Mononuclear cell (primary cell): ENCODE data around the gene SYNDIG1. TPM values are rescaled to one million over a fixed set of nuclear protein-coding genes. Genes with fewer than 3 reads are reported as not detected.

Experiments used
- H3K27me3 ChIP-seq: 2 replicates; pipeline ENCODE4 v1.6.0; 2011; ENCODE audit warnings: low read length, control low read depth; ENCODE audit not compliant: insufficient read depth
- H3K4me1 ChIP-seq: 2 replicates; pipeline ENCODE4 v1.5.1; 2011; ENCODE audit warnings: mild to moderate bottlenecking, low read length, control low read depth; ENCODE audit not compliant: insufficient read depth
- H3K4me3 ChIP-seq: 2 replicates; pipeline ENCODE4 v1.5.1; 2011; ENCODE audit warnings: mild to moderate bottlenecking, low read length, moderate library complexity
- H3K9me3 ChIP-seq: 2 replicates; pipeline ENCODE4 v1.5.1; 2011; ENCODE audit warnings: low read depth, mild to moderate bottlenecking, control low read depth, low read length
- total RNA-seq: library from RNA; depleted of rRNA; stranded (reverse); fragments of >200 nt; gene quantifications from one replicate; pipeline ENCODE4 v1.2.3, GENCODE V29; 2012

SYNDIG1 gene
- total RNA-seq, 1 donor, result not detected

DNA sequence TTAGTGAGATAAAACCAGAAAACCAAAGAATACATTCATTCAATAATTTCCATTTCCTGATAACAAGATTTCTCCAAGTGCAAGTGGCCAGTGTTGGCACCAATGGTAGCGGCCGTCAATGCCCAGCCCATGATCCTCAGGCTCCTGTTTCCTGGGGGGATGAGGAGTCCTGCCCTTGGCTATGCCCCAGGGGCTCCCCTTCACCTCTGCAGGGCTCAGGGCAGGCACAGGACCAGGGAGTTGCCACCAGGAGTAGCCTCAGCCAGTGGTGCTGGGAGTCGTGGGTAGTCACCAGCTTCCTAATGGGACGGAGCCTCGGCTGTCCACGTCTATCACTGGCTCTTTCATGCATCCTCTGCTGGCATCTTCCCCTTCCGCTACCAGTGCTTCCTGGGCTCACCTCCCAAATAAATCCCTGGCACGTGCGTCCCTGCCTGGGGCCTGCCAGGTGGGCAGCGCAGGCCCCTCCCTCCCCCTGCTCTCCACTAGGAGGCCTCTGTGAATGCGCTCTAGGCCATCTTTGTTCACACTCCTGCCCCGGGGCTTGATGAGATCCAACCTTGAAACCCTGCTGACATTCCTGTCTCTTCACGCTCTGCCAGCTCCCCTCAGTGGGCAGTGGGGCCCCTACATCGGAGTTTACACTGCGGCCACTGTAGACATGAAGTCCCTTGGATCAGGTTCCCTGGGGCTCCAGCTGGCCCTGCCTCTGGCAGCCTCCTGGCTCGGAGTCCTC, 215.7 kb downstream of the SYNDIG1 start:
- Histone ChIP-seq H3K4me1 (no peaks in the 10 kb centered on the region), H3K9me3 (no peaks in the 10 kb centered on the region), H3K4me3 (no peak overlapping the region), H3K27me3 (no peaks in the 10 kb centered on the region)

DNA sequence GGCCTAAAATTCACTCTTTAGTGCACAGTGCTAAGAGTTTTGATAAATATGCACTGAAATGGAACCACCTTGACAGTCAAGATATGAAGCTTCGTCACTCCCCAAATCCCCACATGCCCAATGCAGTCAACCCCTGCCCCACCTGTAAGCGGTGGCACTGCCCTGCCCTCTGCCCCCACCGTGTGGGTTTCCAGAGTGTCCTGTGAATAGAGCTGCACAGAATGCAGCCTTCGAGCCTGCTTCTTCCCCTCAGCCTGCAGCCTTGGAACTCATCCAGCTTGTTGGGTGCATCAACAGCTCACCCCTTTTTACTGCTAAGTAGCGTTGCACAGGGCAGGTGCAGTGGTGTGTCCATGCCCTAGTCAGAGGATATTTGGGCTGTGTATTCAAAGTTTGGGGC, 216.3 kb downstream of the SYNDIG1 start:
- Histone ChIP-seq H3K4me3 (no peak overlapping the region), H3K4me1 (no peaks in the 10 kb centered on the region), H3K9me3 (no peaks in the 10 kb centered on the region), H3K27me3 (no peaks in the 10 kb centered on the region)

DNA sequence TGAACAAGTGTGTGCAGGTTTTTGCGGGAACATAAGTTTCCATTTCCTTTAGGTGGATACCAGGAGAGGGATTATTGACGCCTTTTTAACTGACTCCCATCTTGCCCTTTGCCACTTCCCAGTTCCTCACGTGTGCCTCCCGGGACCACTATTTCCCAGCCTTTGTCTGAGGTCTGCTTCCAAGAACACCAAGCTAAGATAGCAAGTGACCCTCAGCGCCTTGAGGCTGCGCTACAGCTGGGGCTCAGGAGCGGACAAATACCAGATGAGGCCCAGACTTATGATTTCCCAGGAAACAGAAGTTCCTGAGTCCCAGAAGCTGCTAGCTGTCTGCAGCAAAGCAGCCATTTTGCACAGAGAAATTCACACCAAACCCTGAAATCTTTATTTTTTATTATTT, 216.7 kb downstream of the SYNDIG1 start:
- Histone ChIP-seq H3K27me3 (no peaks in the 10 kb centered on the region), H3K4me3 (no peak overlapping the region), H3K9me3 (no peaks in the 10 kb centered on the region), H3K4me1 (no peaks in the 10 kb centered on the region)

DNA sequence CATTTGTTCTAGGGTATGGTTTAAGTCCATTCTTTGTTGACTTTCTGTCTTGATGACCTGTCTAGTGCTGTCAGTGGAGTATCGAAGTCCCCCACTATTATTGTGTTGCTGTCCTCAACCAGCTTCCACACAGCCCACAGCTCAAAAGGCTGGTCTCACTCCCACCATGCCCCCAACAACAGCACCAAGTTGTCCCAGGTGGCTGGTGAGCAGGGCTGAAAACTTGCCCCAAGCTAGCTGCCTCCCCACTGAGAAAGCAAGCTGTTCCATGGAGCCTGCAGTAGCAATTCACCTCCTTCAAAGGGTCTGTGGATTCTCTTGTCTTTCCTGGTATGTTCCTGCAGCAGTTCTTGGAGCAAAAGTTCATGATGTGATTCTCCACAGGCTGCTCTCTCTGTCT, 221.0 kb downstream of the SYNDIG1 start:
- Histone ChIP-seq H3K27me3 (no peaks in the 10 kb centered on the region), H3K4me3 (no peak overlapping the region), H3K4me1 (no peaks in the 10 kb centered on the region), H3K9me3 (no peaks in the 10 kb centered on the region)

DNA sequence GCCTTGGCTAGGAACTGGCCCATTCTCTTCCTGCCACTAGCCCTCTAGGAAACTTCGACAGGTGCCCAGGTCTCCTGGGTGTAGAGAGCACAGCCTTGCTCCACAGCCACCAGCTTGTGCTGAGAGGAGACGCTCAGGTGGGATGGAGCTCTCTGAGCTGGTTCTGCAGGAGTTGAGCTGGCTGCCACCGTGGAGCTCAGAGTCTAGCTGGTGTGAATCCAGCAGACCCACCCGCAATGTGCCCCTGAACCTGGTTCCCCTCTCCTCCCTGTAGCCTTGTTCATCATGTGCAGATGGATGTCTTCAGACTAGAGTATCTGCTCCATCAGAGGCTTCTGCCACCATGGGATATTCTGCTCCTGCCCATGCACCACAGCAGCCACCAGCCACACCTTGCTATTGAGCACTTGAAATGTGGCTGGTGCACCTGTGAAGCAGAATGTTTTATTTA, 222.5 kb downstream of the SYNDIG1 start:
- H3K4me3 ChIP-seq, result no peak overlapping the region
- no peaks in the 10 kb centered on the region for H3K27me3 ChIP-seq
- H3K4me1 ChIP-seq, result no peaks in the 10 kb centered on the region
- no peaks in the 10 kb centered on the region for H3K9me3 ChIP-seq

DNA sequence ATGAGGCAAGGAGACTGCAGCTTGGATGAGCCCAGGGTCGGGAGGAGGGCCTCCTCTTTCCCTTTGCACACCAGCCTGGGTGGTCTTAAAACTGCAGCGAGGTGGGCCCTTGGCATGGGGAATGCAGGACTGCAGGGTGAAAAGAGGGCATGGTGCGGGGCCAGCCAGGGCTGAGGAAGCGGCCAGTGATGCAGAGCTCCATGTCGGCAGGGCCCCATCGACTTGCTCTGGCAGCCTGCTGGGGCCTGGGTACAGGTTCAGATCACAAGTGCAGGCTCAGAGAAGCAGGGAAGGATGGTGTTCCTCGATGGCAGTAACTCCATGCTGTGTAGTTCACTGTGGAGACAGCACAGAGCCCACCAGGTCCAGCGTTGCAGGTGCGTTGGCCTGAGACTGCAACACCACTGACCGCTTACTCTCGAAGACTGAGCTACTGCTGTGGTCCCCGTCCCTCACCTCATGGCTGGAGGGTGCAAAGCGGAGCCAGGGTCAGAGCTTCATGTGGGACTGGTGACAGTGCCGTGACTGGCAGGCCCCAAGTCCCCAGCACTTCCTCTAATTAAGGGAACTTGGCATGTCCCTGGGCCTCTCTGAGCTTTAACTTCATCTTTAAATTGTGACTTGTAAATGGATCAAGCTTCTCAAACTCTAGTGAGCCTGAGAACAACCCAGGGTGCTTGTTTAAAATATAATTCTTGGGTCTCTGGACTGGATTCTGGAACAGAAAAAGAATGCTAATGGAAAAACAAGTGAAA, 223.2 kb downstream of the SYNDIG1 start:
- Histone ChIP-seq H3K9me3 (no peaks in the 10 kb centered on the region), H3K27me3 (no peaks in the 10 kb centered on the region), H3K4me1 (no peaks in the 10 kb centered on the region), H3K4me3 (no peak overlapping the region)

DNA sequence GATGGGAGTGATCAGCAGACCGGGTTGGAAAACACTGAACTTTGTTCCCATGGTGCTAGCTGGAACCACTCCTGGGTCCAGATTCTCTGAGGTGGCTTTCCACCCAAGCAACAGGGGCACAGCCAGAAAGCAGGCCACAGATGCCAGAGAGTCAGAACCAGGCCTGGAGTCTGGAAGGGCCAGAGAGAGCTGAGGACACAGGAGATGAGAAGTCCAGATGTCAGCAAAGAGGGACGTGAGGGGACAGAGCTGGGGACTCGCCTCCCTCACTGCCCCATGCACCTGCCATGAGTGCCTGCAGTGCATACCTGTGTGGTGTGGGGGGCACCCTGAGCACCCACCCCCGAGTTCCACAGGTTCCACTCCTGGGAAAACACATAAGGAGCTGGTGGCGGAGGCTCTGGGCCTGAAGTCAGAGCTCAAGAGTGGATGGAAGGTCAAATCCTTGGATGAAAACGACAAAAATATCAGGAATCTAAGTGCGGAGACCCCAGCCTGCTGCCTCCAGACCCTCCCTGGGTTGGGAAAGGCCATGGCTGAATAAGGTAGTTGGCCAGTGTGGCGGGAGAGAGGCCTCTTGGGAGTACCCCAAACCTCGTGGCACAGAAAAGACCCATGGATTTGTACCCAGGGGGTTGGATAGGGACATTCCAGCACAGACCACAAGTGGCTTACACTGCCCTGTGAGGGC, 224.2 kb downstream of the SYNDIG1 start:
- Histone ChIP-seq H3K27me3 (no peaks in the 10 kb centered on the region), H3K4me3 (no peak overlapping the region), H3K9me3 (no peaks in the 10 kb centered on the region), H3K4me1 (no peaks in the 10 kb centered on the region)

DNA sequence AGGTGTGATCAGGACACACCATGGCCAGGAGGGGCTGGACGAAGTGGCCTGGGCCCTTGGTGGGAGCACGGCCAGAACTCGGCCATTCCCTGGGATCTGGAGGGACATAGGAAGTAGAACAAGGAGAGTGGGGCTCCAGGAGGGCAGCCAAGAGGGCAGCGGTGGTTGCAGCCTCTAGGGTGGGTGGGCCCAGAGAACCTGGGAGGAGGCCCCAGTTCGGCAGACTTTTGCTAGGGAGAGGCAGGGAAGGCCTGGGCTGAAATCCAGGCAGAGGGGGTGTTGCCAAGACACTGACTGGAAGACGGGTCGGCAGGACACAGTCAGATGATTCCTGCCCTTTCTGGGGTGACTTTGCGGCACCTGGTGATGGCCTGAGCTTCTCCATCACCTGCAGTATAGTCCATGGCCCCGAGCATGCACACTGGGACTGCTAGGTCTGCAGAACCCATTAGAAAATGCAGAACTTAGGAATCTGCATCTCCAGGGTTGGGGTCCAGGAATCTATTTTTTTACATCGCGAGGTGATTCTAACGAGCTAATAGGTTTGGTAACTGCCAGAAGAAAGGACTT, 224.8 kb downstream of the SYNDIG1 start:
- no peaks in the 10 kb centered on the region for H3K9me3 ChIP-seq
- H3K4me3 ChIP-seq, result no peak overlapping the region
- no peaks in the 10 kb centered on the region for H3K27me3 ChIP-seq
- H3K4me1 ChIP-seq, result no peaks in the 10 kb centered on the region

DNA sequence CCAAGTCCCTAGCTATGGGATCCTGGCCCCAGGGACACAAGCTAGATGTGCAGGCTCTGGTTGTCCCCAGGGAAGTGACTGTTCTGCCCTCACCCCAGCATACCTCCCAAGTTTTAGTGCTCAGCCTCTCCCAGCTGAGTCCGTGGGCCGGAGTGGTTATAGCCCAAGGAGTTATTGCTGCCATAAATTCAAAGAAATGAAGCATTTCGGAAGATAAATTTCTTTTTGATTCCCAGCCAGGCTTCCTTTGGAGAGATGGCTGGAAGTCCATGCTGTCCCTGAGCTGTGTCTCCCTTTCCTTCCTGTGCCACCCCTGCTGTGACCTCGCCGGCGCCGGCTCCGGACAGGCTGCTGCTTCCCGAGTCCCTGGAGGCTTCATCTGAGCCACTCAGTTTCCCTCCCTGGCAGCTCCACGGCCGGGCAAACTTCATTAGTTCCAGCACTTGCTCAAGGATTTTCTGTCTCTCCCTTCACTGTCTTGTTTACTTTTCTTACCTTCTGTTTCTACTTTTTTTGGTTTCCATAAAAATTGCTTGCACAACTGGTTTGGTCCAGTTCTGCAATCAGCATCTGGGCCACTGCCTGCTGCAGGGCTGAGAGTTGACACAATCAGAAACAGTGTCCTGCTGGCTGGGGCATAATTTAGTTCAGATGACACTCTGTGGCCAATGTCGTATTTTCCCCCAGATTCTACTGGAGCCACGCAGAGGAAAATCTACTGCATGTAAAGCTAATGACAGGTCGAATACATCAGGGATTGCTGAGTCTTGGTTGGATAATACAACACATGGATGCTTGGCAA, 225.5 kb downstream of the SYNDIG1 start:
- H3K9me3 ChIP-seq, result no peaks in the 10 kb centered on the region
- no peak overlapping the region for H3K4me3 ChIP-seq
- H3K27me3 ChIP-seq, result no peaks in the 10 kb centered on the region
- no peaks in the 10 kb centered on the region for H3K4me1 ChIP-seq

DNA sequence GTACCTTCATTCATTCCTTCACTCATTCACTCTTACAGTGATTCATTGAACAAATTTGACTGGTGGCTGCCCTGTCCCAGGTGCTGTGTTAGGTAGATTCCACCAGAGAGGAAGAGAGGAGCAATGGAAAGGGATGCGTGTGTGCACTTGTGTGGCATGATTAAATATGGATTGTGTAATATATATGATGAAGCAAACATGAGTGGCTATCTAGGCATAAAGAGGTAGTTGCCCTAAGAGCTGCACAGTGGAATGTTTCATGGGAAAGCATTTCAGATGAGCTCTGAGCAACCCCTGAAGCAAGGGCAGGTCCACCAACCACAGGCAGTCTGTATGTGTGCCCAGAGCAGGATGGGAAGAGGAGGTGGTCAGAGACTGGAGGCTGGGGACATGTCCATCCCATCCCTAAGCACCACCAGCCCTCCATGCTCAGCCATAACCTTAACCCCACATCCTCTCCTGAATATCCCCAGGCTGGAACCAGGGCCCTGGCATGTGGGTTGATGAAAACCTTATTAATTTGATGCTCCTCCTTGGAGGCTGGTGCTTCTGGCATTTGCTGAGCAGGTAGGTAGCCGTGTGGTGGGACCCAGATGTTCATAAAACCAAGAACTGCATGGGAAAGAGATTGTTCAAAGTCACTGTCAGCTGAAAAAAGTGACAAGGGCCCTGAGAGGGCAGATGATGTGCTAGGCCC, 226.2 kb downstream of the SYNDIG1 start:
- no peak overlapping the region for H3K4me3 ChIP-seq
- no peaks in the 10 kb centered on the region for H3K4me1 ChIP-seq
- no peaks in the 10 kb centered on the region for H3K27me3 ChIP-seq
- H3K9me3 ChIP-seq, result no peaks in the 10 kb centered on the region

DNA sequence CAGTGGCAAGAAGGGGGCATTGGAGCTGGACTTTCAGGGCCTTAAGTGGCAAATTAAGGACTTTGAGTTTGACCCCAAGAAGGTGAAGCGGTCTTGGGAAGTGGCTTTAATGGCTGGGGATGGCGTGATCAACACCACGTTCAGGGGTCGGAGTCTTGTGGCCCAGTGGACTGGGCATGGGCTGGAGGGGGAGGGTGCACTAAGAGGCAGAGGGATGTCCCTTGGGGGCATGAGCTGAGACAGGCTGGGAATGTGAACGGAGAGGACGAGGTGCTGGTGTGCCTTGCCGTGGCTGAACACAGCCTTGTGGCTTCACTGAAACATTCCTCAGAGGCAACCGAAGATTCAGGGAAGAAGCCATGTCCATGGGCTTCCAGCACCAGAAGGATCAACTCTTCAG, 227.0 kb downstream of the SYNDIG1 start:
- Histone ChIP-seq H3K27me3 (no peaks in the 10 kb centered on the region), H3K4me3 (no peak overlapping the region), H3K4me1 (no peaks in the 10 kb centered on the region), H3K9me3 (no peaks in the 10 kb centered on the region)

DNA sequence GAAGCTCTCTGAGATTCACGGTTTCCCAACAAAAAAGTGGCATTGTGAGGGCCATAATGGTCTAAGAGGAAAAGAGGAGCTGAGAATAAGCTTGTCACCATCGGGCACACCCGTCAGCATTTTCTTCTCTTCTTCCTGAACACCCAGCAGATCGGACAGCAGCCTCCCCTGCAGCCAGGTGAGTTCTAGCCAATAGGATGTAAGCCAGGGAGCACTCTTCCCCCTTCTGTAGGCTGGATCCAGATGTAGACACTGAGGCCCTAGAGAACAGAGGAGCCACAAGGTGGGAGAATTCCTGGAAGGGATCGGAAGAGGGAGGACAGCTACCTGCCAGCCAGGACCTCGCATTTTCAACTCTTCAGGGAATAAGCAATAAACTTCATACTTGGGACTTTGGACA, 228.0 kb downstream of the SYNDIG1 start:
- no peaks in the 10 kb centered on the region for H3K4me1 ChIP-seq
- no peaks in the 10 kb centered on the region for H3K27me3 ChIP-seq
- no peak overlapping the region for H3K4me3 ChIP-seq
- no peaks in the 10 kb centered on the region for H3K9me3 ChIP-seq

DNA sequence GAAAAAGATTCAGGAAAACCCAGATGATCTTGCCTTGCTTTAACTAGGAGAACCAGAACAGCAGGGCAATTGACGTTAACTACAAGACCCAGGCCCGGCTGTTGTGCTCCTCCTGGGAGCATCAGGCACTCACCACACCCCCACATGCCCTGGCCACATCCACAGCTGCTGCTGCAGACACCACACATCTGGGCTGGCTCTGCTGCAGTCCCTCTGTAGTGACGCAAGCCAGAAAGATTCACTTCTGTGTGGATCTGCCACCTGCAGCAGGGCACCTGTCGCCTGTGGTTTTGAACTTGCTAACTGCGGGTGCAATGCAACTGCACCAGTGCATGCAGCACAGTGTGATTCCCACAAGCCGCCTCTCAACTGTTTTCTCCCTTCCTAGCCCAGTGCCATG, 228.8 kb downstream of the SYNDIG1 start:
- no peaks in the 10 kb centered on the region for H3K9me3 ChIP-seq
- no peak overlapping the region for H3K4me3 ChIP-seq
- H3K27me3 ChIP-seq, result no peaks in the 10 kb centered on the region
- no peaks in the 10 kb centered on the region for H3K4me1 ChIP-seq

DNA sequence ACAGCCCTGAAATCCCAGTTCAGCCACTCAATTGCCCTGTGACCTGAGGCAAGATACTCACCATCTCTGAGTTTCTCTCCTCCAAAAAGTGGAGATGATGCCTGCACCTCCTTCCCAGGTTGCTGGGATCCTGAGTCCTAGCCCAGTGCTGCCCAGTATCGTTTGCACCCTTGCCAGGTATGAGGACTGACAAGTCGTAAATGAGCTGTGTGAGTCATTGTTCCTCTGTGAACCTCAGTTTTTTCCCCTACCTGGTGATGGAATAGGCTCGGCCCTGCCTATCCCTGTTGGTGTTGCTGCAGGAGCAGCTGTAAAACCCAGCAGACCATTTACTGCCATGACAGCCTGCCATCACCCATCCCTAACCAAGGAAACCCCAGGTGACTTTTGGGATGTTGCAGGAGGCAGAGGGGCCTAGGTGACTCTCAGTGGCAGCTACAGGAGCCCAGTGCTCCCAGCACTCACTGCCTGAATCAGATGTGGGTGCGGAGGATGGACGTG, 229.3 kb downstream of the SYNDIG1 start:
- no peaks in the 10 kb centered on the region for H3K27me3 ChIP-seq
- no peaks in the 10 kb centered on the region for H3K4me1 ChIP-seq
- H3K4me3 ChIP-seq, result no peak overlapping the region
- H3K9me3 ChIP-seq, result no peaks in the 10 kb centered on the region
